Lung (tissue), 12 donors: ENCODE results near the gene BCAT1. TPM values are rescaled to one million over a fixed set of nuclear protein-coding genes. Genes with fewer than 3 reads are reported as not detected.

Experiments used
- ATAC-seq: fragments of 200-7000 bp; cut with Tn5 transposase; one replicate; pipeline ENCODE4 v1.9.1; 2020; ENCODE audit warnings: moderate number of reproducible peaks; ENCODE audit not compliant: insufficient read depth, low FRiP score
- DNase-seq, 3 donors: peaks; one replicate each; pipeline ENCODE4 v3.0.0-alpha.2; 2013 to 2017
- H3K27ac ChIP-seq, 2 donors: one replicate each; pipeline ENCODE4 v1.5.1; 2013; ENCODE audit warnings: mild to moderate bottlenecking in 2 of 2, moderate library complexity in 2 of 2, control low read depth in 1 of 2, inconsistent platforms in 1 of 2, low read depth in 1 of 2, low read length in 1 of 2
- H3K27me3 ChIP-seq, 3 donors: one replicate each; pipeline ENCODE4 v1.5.1; 2013; ENCODE audit warnings: low read length in 2 of 3; ENCODE audit not compliant: control insufficient read depth in 3 of 3, insufficient read depth in 3 of 3
- H3K36me3 ChIP-seq, 4 donors: one replicate each; pipeline ENCODE4 v1.5.1; 2013; ENCODE audit warnings: low read length in 4 of 4, mild to moderate bottlenecking in 1 of 4, moderate library complexity in 1 of 4; ENCODE audit not compliant: control insufficient read depth in 4 of 4, insufficient read depth in 4 of 4
- H3K4me1 ChIP-seq, 5 donors: one replicate each; pipeline ENCODE4 v1.5.1; 2013; ENCODE audit warnings: low read length in 5 of 5, mild to moderate bottlenecking in 2 of 5, moderate library complexity in 1 of 5; ENCODE audit not compliant: control insufficient read depth in 5 of 5, insufficient read depth in 5 of 5
- H3K4me3 ChIP-seq: one replicate; pipeline ENCODE4 v1.5.1; 2013; ENCODE audit warnings: mild to moderate bottlenecking, control low read depth, moderate library complexity
- H3K9ac ChIP-seq, 2 donors: one replicate each; pipeline ENCODE4 v1.5.1; 2013; ENCODE audit warnings: low read length in 2 of 2, control low read depth in 1 of 2; ENCODE audit not compliant: insufficient read depth in 1 of 2
- H3K9me3 ChIP-seq, 4 donors: one replicate each; pipeline ENCODE4 v1.5.1; 2013; ENCODE audit warnings: low read length in 3 of 4, mild to moderate bottlenecking in 1 of 4, moderate library complexity in 1 of 4; ENCODE audit not compliant: control insufficient read depth in 4 of 4, insufficient read depth in 3 of 4
- WGBS, 2 donors: extraction: QIAGEN DNeasy Blood & Tissue Kit; methylation state at CpG; one replicate each; pipeline ENCODE4 v1.1.7; 2013; 5-methylcytosine and 5-hydroxymethylcytosine counted together
- polyA plus RNA-seq, 2 donors: library from polyadenylated mRNA; stranded (reverse); fragments of 200-250 nt; gene quantifications; one replicate each; pipeline ENCODE4 v1.2.1, GENCODE V29; 2013
- total RNA-seq, 2 donors: library from RNA; depleted of rRNA in 1 of 2; stranded (reverse); fragments of >200 nt in 1 of 2; gene quantifications; one replicate each; pipeline ENCODE4 v1.2.1, GENCODE V29; 2014 to 2021
- TF ChIP-seq, protein P1 (sequence below): IDR thresholded peaks from 2 replicates; pipeline ENCODE4 v1.5.1; 2012; ENCODE audit warnings: mild to moderate bottlenecking; ENCODE audit errors: control extremely low read depth, extremely low read depth
- donor health status: control.
- donor health status: control.
- donor health status: Bipolar disorder and iron deficiency.
- donor health status: healthy.
- donor health status: DM: yes; HTN: yes; CAD: no.

The BCAT1 gene
- total and polyA plus RNA-seq, 4 donors, result 11.7 to 94.9 (median 40.9) TPM

DNA sequence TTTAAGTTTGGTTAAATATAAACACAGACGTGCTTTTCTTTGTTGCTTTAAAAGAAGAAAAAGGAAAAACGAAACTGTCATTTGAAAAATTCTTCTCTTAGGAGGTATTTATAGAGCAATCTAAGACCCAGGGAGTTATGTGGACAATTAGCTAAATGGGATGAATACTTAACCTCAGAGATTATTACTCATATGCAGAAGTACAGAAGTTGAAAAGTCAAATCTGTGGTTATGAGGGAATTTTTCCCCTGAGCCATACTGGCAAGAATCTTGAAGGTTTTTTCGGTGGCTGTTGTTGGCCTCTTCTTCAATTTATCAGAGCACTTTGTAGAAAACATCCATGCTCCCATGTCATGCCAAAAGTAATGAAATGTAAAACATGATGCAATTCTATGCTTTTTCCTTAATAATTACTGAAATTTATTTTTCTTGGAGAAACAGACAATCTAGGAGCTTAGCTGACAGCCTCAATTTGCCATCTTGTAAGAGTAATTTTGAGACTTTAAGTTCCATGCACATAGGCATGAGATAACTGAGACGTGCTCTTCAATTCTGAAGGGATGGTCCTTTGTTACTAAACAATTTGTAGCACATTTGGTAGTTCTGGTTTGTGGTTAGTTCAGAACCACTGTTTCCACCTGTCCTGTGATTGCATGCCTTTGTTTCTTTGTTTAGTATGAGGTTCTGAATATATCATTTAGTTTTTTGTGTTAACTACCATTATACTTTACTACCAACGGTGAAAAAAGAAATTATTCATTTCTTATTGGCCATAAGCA, 126.6 kb downstream of the BCAT1 start:
- WGBS, 2 donors, result 64 to 83% methylated on average over 5 of the region's 5 CpGs

DNA sequence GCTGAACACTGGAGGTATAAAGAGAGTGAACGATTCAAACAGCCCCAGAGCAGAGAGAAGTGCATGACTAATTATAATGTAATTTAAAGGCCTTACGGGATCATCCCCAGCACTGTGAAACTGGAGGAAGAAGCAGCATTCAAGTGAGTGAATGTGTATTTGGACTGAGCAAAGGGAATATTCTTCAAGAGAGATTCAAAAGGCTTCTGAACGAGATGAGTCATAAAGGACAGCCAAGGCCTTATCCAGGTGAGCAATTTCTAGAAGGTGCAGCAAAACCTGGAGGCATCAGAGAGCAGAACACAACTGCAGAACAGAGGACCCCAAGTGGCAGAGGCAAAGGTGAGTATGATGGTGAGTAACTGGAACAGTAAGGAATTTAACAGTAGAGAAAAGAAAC, 127.2 kb downstream of the BCAT1 start:
- Histone ChIP-seq H3K9me3 (no peaks in the 10 kb centered on the region), H3K36me3 (peaks cover 0 to 3% (median 0%) of the 10 kb centered on the region in 4 donors), H3K4me1 (no peaks in the 10 kb centered on the region), H3K9ac (no peak overlapping the region), H3K27ac (no peak overlapping the region), H3K4me3 (no peak overlapping the region), H3K27me3 (no peaks in the 10 kb centered on the region)
- DNase-seq (no peak), ATAC-seq (no peak)
- TF ChIP-seq, protein P1, sequence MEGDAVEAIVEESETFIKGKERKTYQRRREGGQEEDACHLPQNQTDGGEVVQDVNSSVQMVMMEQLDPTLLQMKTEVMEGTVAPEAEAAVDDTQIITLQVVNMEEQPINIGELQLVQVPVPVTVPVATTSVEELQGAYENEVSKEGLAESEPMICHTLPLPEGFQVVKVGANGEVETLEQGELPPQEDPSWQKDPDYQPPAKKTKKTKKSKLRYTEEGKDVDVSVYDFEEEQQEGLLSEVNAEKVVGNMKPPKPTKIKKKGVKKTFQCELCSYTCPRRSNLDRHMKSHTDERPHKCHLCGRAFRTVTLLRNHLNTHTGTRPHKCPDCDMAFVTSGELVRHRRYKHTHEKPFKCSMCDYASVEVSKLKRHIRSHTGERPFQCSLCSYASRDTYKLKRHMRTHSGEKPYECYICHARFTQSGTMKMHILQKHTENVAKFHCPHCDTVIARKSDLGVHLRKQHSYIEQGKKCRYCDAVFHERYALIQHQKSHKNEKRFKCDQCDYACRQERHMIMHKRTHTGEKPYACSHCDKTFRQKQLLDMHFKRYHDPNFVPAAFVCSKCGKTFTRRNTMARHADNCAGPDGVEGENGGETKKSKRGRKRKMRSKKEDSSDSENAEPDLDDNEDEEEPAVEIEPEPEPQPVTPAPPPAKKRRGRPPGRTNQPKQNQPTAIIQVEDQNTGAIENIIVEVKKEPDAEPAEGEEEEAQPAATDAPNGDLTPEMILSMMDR, result no peak
- 71 to 87% methylated on average over 3 of the region's 3 CpGs for WGBS, 2 donors

More for the DNA sequence above, 126.6 kb downstream of the BCAT1 start:
- Histone ChIP-seq H3K36me3 (peaks cover 0 to 3% (median 0%) of the 10 kb centered on the region in 4 donors), H3K9ac (no peak overlapping the region), H3K27me3 (no peaks in the 10 kb centered on the region), H3K4me1 (no peaks in the 10 kb centered on the region), H3K27ac (no peak overlapping the region), H3K4me3 (no peak overlapping the region), H3K9me3 (no peaks in the 10 kb centered on the region)
- TF ChIP-seq, protein P1, result no peak
- DNase-seq, result no peak
- no peak for ATAC-seq

DNA sequence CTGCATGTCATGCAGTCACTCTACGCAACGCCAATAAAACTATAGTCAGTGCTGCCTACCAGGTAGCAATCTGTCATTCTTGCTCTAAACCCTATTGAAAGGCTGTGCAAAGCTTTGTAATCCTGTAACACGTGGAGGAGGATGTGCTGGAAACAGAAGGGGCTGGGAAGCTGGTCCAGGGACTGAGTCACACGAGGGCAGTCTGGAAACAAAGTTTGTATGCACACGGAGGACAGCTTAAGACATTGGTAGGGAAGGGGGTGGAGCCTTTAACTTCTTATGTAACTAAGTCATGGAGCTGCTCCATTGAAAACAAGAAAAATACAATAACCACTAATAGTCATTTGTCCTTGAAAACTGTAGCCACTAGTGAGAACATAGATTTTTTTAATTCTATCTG, 128.0 kb downstream of the BCAT1 start:
- Histone ChIP-seq H3K36me3 (peaks cover 0 to 3% (median 0%) of the 10 kb centered on the region in 4 donors), H3K4me3 (no peak overlapping the region), H3K9ac (no peak overlapping the region), H3K27me3 (no peaks in the 10 kb centered on the region), H3K27ac (no peak overlapping the region), H3K9me3 (no peaks in the 10 kb centered on the region), H3K4me1 (no peaks in the 10 kb centered on the region)
- 78 to 87% methylated on average over 5 of the region's 5 CpGs for WGBS, 2 donors
- no peak for DNase-seq
- no peak for ATAC-seq
- TF ChIP-seq, protein P1, result no peak
